IPS-20b (cell line): Measurements from ENCODE around the gene METTL14.

Experiments
- H3K27ac ChIP-seq: one replicate; pipeline ENCODE4 v1.5.1; 2013; ENCODE audit warnings: low read length
- H3K27me3 ChIP-seq: 2 replicates; pipeline ENCODE4 v1.6.1; 2013; ENCODE audit warnings: mild to moderate bottlenecking, low read length, inconsistent platforms; ENCODE audit not compliant: insufficient read depth
- H3K36me3 ChIP-seq: 2 replicates; pipeline ENCODE4 v1.6.1; 2013; ENCODE audit warnings: low read depth, mild to moderate bottlenecking, inconsistent platforms, low read length, moderate library complexity; ENCODE audit not compliant: insufficient read depth
- H3K4me1 ChIP-seq: 2 replicates; pipeline ENCODE4 v1.6.1; 2013; ENCODE audit warnings: mild to moderate bottlenecking, control low read depth, inconsistent platforms, low read length, moderate library complexity; ENCODE audit not compliant: insufficient read depth
- H3K4me3 ChIP-seq: 2 replicates; pipeline ENCODE4 v1.5.1; 2013; ENCODE audit warnings: mild to moderate bottlenecking, low read length, inconsistent platforms
- H3K9ac ChIP-seq: 2 replicates; pipeline ENCODE4 v1.6.1; 2013; ENCODE audit warnings: low read depth, mild to moderate bottlenecking, inconsistent platforms, low read length, moderate library complexity
- H3K9me3 ChIP-seq: 2 replicates; pipeline ENCODE4 v1.6.1; 2013; ENCODE audit warnings: mild to moderate bottlenecking, low read depth, low read length, inconsistent platforms; ENCODE audit not compliant: insufficient read depth

METTL14 gene

GRCh38 chr4:118714682-118715081 is 29.5 kb downstream of the METTL14 start:
- Histone ChIP-seq H3K4me3 (no peak overlapping the region), H3K9ac (no peak overlapping the region), H3K36me3 (peaks cover 42% of the 10 kb centered on the region), H3K27me3 (no peaks in the 10 kb centered on the region), H3K27ac (no peak overlapping the region), H3K9me3 (no peaks in the 10 kb centered on the region), H3K4me1 (no peaks in the 10 kb centered on the region)

GRCh38 chr4:118716304-118716703 is 31.1 kb downstream of the METTL14 start:
- Histone ChIP-seq H3K9ac (no peak overlapping the region), H3K36me3 (peaks cover 32% of the 10 kb centered on the region), H3K27ac (no peak overlapping the region), H3K4me1 (no peaks in the 10 kb centered on the region), H3K4me3 (no peak overlapping the region), H3K27me3 (no peaks in the 10 kb centered on the region), H3K9me3 (no peaks in the 10 kb centered on the region)

- H3K36me3 ChIP-seq, result peaks cover 31% of the 10 kb centered on the region
- H3K4me1 ChIP-seq, result peaks cover under 1% of the 10 kb centered on the region; the same call in 1 of the 2 replicates
- no peaks in the 10 kb centered on the region for H3K27me3 ChIP-seq
- H3K9me3 ChIP-seq, result no peaks in the 10 kb centered on the region
- H3K4me3 ChIP-seq, result no peak overlapping the region
- H3K27ac ChIP-seq, result no peak overlapping the region
- no peak overlapping the region for H3K9ac ChIP-seq
Observed at GRCh38 chr4:118718511-118719170, 33.4 kb downstream of the METTL14 start.

GRCh38 chr4:118721752-118722151 is 36.6 kb downstream of the METTL14 start:
- no peaks in the 10 kb centered on the region for H3K27me3 ChIP-seq
- H3K9me3 ChIP-seq, result no peaks in the 10 kb centered on the region
- no peak overlapping the region for H3K27ac ChIP-seq
- H3K4me1 ChIP-seq, result peaks cover 5% of the 10 kb centered on the region; the same call in 1 of the 2 replicates
- H3K4me3 ChIP-seq, result no peak overlapping the region
- H3K9ac ChIP-seq, result no peak overlapping the region
- H3K36me3 ChIP-seq, result peaks cover 51% of the 10 kb centered on the region

- H3K27me3 ChIP-seq, result no peaks in the 10 kb centered on the region
- H3K4me3 ChIP-seq, result no peak overlapping the region
- no peak overlapping the region for H3K27ac ChIP-seq
- no peak overlapping the region; the same call in 1 of the 2 replicates for H3K9ac ChIP-seq
- no peaks in the 10 kb centered on the region for H3K9me3 ChIP-seq
- peaks cover 67% of the 10 kb centered on the region for H3K36me3 ChIP-seq
- peaks cover 5% of the 10 kb centered on the region; the same call in 1 of the 2 replicates for H3K4me1 ChIP-seq
Observed at GRCh38 chr4:118723369-118723768, 38.2 kb downstream of the METTL14 start.

- Histone ChIP-seq H3K36me3 (peaks cover 89% of the 10 kb centered on the region), H3K27ac (no peak overlapping the region), H3K4me1 (peaks cover 5% of the 10 kb centered on the region; the same call in 1 of the 2 replicates), H3K9me3 (no peaks in the 10 kb centered on the region), H3K27me3 (no peaks in the 10 kb centered on the region), H3K4me3 (no peak overlapping the region), H3K9ac (no peak overlapping the region)
Observed at GRCh38 chr4:118727360-118727759, 42.2 kb downstream of the METTL14 start.

GRCh38 chr4:118729287-118730286 is 44.4 kb downstream of the METTL14 start:
- no peak overlapping the region for H3K27ac ChIP-seq
- H3K9me3 ChIP-seq, result no peaks in the 10 kb centered on the region
- peaks cover 91% of the 10 kb centered on the region for H3K36me3 ChIP-seq
- H3K27me3 ChIP-seq, result no peaks in the 10 kb centered on the region
- no peak overlapping the region for H3K4me3 ChIP-seq
- no peaks in the 10 kb centered on the region for H3K4me1 ChIP-seq
- H3K9ac ChIP-seq, result no peak overlapping the region

GRCh38 chr4:118730683-118731082 is 45.5 kb downstream of the METTL14 start:
- no peak overlapping the region for H3K9ac ChIP-seq
- no peaks in the 10 kb centered on the region for H3K4me1 ChIP-seq
- H3K36me3 ChIP-seq, result peaks cover 91% of the 10 kb centered on the region
- no peak overlapping the region for H3K27ac ChIP-seq
- no peak overlapping the region for H3K4me3 ChIP-seq
- no peaks in the 10 kb centered on the region for H3K9me3 ChIP-seq
- no peaks in the 10 kb centered on the region for H3K27me3 ChIP-seq

GRCh38 chr4:118732591-118733330 is 47.6 kb downstream of the METTL14 start:
- peaks cover 91% of the 10 kb centered on the region for H3K36me3 ChIP-seq
- H3K4me3 ChIP-seq, result no peak overlapping the region
- no peaks in the 10 kb centered on the region for H3K27me3 ChIP-seq
- H3K9ac ChIP-seq, result no peak overlapping the region
- H3K4me1 ChIP-seq, result no peaks in the 10 kb centered on the region
- H3K9me3 ChIP-seq, result no peaks in the 10 kb centered on the region
- H3K27ac ChIP-seq, result no peak overlapping the region

GRCh38 chr4:118734491-118735205 is 49.5 kb downstream of the METTL14 start:
- H3K4me1 ChIP-seq, result 0 out of 2 replicates have a peak, but pooled peaks cover 3% of the 10 kb centered on the region
- no peak overlapping the region for H3K4me3 ChIP-seq
- peaks cover 92% of the 10 kb centered on the region for H3K36me3 ChIP-seq
- H3K9me3 ChIP-seq, result no peaks in the 10 kb centered on the region
- H3K27ac ChIP-seq, result no peak overlapping the region
- H3K9ac ChIP-seq, result no peak overlapping the region
- no peaks in the 10 kb centered on the region for H3K27me3 ChIP-seq

- no peak overlapping the region for H3K4me3 ChIP-seq
- H3K36me3 ChIP-seq, result peaks cover 89% of the 10 kb centered on the region
- H3K27ac ChIP-seq, result no peak overlapping the region
- no peak overlapping the region for H3K9ac ChIP-seq
- no peaks in the 10 kb centered on the region for H3K9me3 ChIP-seq
- no peaks in the 10 kb centered on the region for H3K27me3 ChIP-seq
- 0 out of 2 replicates have a peak, but pooled peaks cover 3% of the 10 kb centered on the region for H3K4me1 ChIP-seq
Observed at GRCh38 chr4:118736900-118737299, 51.7 kb downstream of the METTL14 start.
